Measurements from ENCODE around the gene ABCC4. TPM values are rescaled to one million over a fixed set of nuclear protein-coding genes. Genes with fewer than 3 reads are reported as not detected.
"Not testable (repeated sequence)": the region's sequence is repeated elsewhere in the genome, so short reads cannot be mapped to it uniquely, and the experiment has no call there.

The ABCC4 gene
- total RNA-seq, 1 donor from 2014 or later: 12.9 TPM

- DNase-seq (ENCODE audit: extremely low read depth, low read depth, low spot score): no peak
Measured at GRCh38 chr13:95204231-95204765, 97.0 kb downstream of the ABCC4 start.

- no peak for DNase-seq (ENCODE audit: extremely low read depth, low read depth, low spot score)
Measured at GRCh38 chr13:95201814-95202651, 99.2 kb downstream of the ABCC4 start.

GRCh38 chr13:95200386-95200957 is 100.8 kb downstream of the ABCC4 start:
- not testable (repeated sequence) for DNase-seq (ENCODE audit: extremely low read depth, low read depth, low spot score)

- no peak for DNase-seq (ENCODE audit: extremely low read depth, low read depth, low spot score)
Measured at GRCh38 chr13:95199896-95200295, 101.4 kb downstream of the ABCC4 start.

GRCh38 chr13:95198606-95199005 is 102.6 kb downstream of the ABCC4 start:
- DNase-seq (ENCODE audit: extremely low read depth, low read depth, low spot score): not testable (repeated sequence)

DNA sequence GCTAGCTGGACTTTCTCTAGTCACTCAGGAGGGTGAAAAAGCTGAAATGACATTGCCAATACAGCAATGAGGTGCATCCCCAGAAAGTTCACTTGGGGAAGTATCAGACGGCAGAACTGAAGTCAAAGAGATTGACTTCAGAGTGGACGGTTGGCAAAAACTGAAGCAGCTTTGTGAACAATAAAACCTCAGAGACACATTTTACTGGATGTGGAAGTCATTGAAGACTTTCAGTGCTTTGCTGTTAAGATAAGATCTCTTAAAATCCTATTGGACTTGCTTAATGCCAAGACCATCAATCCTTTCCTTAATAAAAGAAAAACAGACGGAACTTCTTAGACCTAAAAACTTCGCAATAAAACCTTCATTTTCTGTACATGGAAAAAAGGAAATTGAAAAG is 103.7 kb downstream of the ABCC4 start:
- no peak for DNase-seq (ENCODE audit: extremely low read depth, low read depth, low spot score)

- no peak for DNase-seq (ENCODE audit: extremely low read depth, low read depth, low spot score)
Measured at GRCh38 chr13:95195146-95195545, 106.1 kb downstream of the ABCC4 start.

DNA sequence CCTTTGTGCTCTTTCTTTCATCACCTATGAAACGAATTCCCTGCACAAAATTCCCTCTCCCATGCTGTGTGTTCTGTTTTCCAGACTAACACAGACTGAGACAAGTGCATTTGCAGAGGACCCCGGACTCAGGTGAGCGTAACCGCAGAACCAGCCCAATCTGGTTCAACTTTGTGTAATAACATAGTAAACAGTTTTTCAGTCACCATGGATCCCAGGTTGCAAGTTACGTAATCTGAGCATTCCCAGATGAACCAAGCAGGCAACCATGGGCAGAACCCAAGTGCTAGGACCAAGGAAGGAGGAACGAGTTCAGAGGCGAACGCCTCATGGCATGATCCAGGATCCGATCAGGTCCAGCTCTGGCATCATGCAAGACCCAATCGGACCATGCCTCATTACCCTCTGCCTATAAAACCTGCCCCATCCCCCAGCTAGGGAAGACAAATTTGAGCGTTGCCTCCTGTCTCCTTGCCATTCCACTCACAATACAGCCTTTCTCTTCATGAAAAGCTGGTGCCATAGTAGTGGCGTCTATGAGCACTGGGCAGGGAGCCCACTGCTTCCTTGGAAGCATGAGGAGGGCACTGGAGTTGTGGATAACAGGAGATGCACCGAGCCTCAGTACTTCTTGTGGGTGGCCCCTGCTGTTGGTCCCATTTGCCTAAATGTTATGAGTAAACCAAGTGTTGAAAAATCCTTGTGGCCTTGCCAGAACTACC is 107.6 kb downstream of the ABCC4 start:
- DNase-seq (ENCODE audit: extremely low read depth, low read depth, low spot score): no peak

DNA sequence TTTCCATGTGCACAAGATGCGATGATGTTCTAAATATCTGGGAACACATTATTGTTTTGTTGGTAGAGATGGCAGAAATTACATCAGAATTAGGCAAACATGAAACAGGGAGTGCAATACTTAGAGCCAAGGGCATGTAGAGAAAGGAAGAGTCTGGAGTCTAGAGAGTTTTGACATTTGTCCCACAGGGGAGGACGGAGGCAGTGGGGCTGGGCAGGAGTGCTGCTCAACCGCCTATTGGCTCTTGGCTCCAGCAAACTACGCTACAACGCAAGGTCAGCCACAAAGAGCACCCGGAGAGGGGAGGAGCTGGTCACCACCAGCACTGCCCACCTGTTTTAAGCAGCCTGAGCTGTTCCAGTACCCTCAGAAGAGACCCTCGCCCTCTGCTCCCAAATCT is 108.3 kb downstream of the ABCC4 start:
- no peak for DNase-seq (ENCODE audit: extremely low read depth, low read depth, low spot score)

- DNase-seq (ENCODE audit: extremely low read depth, low read depth, low spot score): not testable (repeated sequence)
Measured at GRCh38 chr13:95192564-95192945, 108.7 kb downstream of the ABCC4 start.

DNA sequence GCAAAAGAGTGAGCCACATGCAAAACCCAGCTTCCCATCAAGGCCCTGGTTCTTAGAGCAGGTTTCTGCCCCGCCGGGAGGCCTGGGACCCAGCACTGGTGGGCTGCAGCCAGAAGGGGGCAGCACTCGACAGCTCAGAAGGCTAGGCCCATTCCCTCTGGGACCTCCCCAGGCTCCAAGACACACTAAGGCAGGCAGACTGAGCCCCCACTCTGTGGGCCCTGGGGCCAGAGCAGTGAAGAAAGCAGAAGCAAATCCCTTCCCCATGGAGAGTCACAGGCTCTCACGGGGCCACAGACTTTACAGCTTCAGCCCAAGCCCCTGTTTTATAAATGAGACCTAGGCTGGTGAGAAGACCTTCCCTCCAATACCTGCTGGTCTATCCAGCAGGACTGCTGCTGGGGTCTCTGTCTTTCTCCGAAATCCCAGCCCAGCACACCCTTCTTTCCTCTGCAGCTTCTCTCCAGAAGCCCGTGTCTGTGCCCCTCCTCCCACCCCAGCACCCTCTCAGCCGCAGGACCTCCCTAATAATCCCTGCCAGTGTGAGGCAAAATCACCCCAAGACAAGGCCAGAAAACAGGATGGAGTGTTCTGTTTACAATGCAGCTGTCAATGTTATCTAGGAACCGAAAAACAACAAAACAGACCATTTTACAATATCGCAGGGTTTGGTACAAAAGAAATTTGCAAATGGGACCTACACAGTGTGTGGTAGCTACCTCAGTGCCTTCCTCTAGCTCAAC is 109.3 kb downstream of the ABCC4 start:
- DNase-seq (ENCODE audit: extremely low read depth, low read depth, low spot score): no peak

DNA sequence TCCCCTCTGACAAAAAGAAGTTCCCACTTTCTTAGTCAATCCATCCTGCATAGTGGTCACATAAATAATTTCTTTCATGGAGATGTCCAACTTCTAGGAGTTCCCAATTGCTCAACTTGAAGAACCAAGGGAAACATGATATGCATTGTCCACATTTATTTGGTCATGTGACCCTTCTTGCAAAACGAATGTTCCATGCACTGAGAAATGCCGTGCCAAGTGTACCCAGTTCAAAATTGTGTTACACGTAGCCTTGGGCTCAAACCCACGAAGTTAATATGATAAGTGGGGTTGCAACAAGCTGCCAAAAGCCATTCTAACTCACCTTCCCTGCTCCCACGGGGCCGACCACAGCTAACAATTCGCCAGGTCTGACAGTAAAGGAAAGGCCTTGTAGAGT is 113.1 kb downstream of the ABCC4 start:
- DNase-seq (ENCODE audit: extremely low read depth, low read depth, low spot score): no peak

DNA sequence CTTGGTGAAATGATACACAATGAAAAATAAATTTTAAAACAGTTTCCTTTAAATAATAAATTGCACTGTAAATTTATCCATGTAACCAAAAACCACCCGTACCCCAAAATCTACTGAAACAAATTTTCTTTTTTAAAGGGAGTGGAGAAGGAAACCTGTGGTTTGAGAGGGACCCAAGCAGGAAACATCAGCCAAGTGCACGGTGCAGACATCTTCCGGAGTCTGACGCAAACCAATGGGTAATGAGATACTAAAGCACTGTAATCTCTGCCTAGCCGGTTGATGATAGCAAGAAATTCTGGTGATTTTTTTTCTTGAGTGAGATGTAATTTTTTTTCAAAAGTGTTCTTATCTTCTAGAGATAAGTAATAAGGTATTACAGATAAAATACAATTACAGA is 115.4 kb downstream of the ABCC4 start:
- DNase-seq (ENCODE audit: extremely low read depth, low read depth, low spot score): no peak

GRCh38 chr13:95185311-95185710 is 115.9 kb downstream of the ABCC4 start:
- DNase-seq (ENCODE audit: extremely low read depth, low read depth, low spot score): no peak

DNA sequence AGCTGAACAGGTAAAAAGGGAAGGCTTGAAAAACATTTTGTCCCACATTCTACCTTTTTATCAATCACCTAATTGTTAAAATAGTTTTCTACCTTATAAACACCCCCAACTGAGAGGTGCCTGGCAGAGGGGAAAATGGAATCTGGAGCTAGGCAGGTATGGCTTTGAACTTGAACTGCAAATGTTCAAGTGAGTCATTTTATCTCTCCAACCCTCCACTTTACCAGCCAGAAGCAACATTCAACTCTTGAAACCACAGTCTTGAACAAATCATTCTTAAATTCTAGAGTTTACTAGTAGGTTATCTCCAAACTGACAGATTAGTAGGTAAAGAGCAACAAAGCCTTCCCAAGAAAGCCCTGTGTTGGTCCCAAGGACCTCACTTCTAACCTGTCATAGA is 116.9 kb downstream of the ABCC4 start:
- DNase-seq (ENCODE audit: extremely low read depth, low read depth, low spot score): no peak

GRCh38 chr13:95182570-95183265 is 118.5 kb downstream of the ABCC4 start:
- DNase-seq (ENCODE audit: extremely low read depth, low read depth, low spot score): no peak

DNA sequence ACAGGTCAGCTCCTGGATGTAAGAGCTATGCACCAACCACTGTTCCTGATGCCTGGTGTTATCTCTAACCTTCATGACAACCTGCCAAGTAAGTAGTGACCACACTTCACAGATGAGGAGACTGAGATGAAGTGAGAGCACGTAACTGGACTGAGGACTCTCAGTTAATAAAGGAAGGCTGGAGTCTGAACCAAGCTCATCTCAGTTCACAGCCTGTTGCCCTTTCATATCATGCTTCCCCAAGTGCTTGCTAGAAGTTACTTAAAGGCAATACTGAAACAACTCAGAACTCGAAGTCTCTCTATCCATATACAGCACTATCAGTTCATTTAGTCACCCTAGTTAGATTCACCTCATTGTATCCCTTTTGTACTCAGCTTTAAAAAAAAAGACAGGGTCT is 119.7 kb downstream of the ABCC4 start:
- DNase-seq (ENCODE audit: extremely low read depth, low read depth, low spot score): no peak

DNA sequence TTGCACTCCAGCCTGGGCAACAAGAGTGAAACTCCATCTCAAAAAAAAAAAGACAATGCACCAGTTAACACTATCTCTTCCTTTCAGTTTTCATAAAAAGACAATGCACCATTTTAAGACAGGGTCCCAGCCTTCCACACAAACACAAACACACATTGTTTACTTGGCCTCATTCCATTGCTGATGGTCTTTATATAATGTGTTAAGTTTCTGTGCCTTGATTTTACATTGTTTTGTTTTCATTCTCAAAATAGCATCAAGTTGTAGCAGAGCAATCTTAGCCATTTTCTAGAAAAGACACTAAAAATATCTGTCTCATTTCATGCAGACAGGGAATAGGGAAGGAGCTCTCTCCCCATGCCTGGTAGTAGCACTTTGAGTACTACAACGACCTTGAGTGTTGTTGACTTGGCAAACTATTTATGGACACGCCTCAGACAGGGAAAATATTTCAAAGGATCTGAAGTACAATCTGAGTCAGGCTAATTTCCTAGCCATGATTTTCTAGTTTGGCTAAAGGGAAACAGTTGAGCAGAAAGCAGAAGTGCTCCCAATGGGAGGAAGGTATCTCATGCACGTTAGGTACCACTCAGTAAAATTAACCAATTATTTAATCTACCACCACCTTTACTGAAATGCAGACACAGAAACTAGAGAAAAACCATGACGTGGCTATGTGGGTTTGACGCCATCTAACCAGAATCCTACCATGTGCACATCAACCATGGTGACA is 120.6 kb downstream of the ABCC4 start:
- no peak for DNase-seq (ENCODE audit: extremely low read depth, low read depth, low spot score)

- DNase-seq (ENCODE audit: extremely low read depth, low read depth, low spot score): no peak
Measured at GRCh38 chr13:95176611-95177259, 124.5 kb downstream of the ABCC4 start.

Data from glomerular endothelial cell (primary cell).